Right renal cortex interstitium (tissue), 3 donors: ENCODE results near the gene JMJD8. TPM values are rescaled to one million over a fixed set of nuclear protein-coding genes. Genes with fewer than 3 reads are reported as not detected.

Source experiments
- polyA plus RNA-seq, 3 donors: library from polyadenylated mRNA; unstranded; fragments of 120-200 nt; gene quantifications; one replicate each; pipeline ENCODE4 v1.2.1, GENCODE V29; 2013; ENCODE audit not compliant: insufficient read length in 3 of 3

The JMJD8 gene
- polyA plus RNA-seq, 3 donors: 56.0 to 68.0 (median 65.2) TPM

Other genes with a start within 250 kb of the JMJD8 start
- 10 to 100 TPM; 18.2 to 19.8 (median 18.2) TPM for gene CAPN15, start 156.6 kb downstream of the JMJD8 start, polyA plus RNA-seq
- 1 to 10 TPM; 7.4 to 8.6 (median 7.5) TPM for gene PRR35, start 123.9 kb downstream of the JMJD8 start, polyA plus RNA-seq
- 1 to 10 TPM; 6.4 to 6.9 (median 6.6) TPM for gene NHLRC4, start 117.3 kb downstream of the JMJD8 start, polyA plus RNA-seq
- gene PIGQ, start 114.4 kb downstream of the JMJD8 start, polyA plus RNA-seq: 10 to 100 TPM; 49.8 to 55.6 (median 50.4) TPM
- 10 to 100 TPM; 12.7 to 16.6 (median 14.4) TPM for gene RAB40C, start 94.3 kb downstream of the JMJD8 start, polyA plus RNA-seq
- 1 to 10 TPM in 1 of 3 donors, under 1 TPM in 2; 0.82 to 1.2 (median 0.94) TPM for gene WFIKKN1, start 53.3 kb downstream of the JMJD8 start, polyA plus RNA-seq
- gene METTL26, start 48.0 kb downstream of the JMJD8 start, polyA plus RNA-seq: 10 to 100 TPM; 34.8 to 45.2 (median 42.0) TPM
- 10 to 100 TPM; 11.1 to 15.5 (median 12.5) TPM for gene MCRIP2, start 42.5 kb downstream of the JMJD8 start, polyA plus RNA-seq
- gene WDR90, start 35.0 kb downstream of the JMJD8 start, polyA plus RNA-seq: 10 to 100 TPM; 22.4 to 27.5 (median 22.8) TPM
- gene RHOT2, start 16.2 kb downstream of the JMJD8 start, polyA plus RNA-seq: 10 to 100 TPM; 58.2 to 68.2 (median 60.6) TPM
- 1 to 10 TPM in 2 of 3 donors, under 1 TPM in 1; 0.58 to 1.5 (median 1.1) TPM for gene RHBDL1, start 8.7 kb downstream of the JMJD8 start, polyA plus RNA-seq
- 100 to 1,000 TPM; 117 to 125 (median 120) TPM for gene STUB1, start 3.9 kb downstream of the JMJD8 start, polyA plus RNA-seq
- gene WDR24, start 6.1 kb upstream of the JMJD8 start, polyA plus RNA-seq: 10 to 100 TPM in 1 of 3 donors, 1 to 10 TPM in 2; 9.2 to 10.2 (median 9.5) TPM
- 1 to 10 TPM in 2 of 3 donors, under 1 TPM in 1; 0.96 to 1.8 (median 1.1) TPM for gene FBXL16, start 21.5 kb upstream of the JMJD8 start, polyA plus RNA-seq
- gene METRN, start 30.8 kb upstream of the JMJD8 start, polyA plus RNA-seq: 1 to 10 TPM; 4.5 to 6.0 (median 5.2) TPM
- gene ANTKMT, start 36.8 kb upstream of the JMJD8 start, polyA plus RNA-seq: 10 to 100 TPM in 2 of 3 donors, 1 to 10 TPM in 1; 8.4 to 11.0 (median 10.2) TPM
- 1 to 10 TPM in 2 of 3 donors, under 1 TPM in 1; 0.74 to 1.3 (median 1.2) TPM for gene CCDC78, start 42.1 kb upstream of the JMJD8 start, polyA plus RNA-seq
- gene HAGHL, start 42.8 kb upstream of the JMJD8 start, polyA plus RNA-seq: 1 to 10 TPM; 3.4 to 4.0 (median 3.8) TPM
- gene CIAO3, start 56.7 kb upstream of the JMJD8 start, polyA plus RNA-seq: 10 to 100 TPM; 18.9 to 23.4 (median 22.8) TPM
- gene MSLN, start 76.4 kb upstream of the JMJD8 start, polyA plus RNA-seq: 10 to 100 TPM; 12.1 to 24.9 (median 13.8) TPM
- gene RPUSD1, start 104.0 kb upstream of the JMJD8 start, polyA plus RNA-seq: 10 to 100 TPM; 10.1 to 11.0 (median 10.4) TPM
- 10 to 100 TPM; 16.0 to 21.1 (median 16.5) TPM for gene CHTF18, start 104.3 kb upstream of the JMJD8 start, polyA plus RNA-seq
- under 1 TPM in 2 of 3 donors, not detected in 1; 0.12 to 0.31 TPM for gene GNG13, start 116.4 kb upstream of the JMJD8 start, polyA plus RNA-seq